ENCODE data around the gene SYNE2.

SYNE2 gene

GRCh38 chr14:64272019-64272418, 419.2 kb downstream of the SYNE2 start:
- DNase-seq, result no peak

All from DMS53 (cell line).